Measurements from ENCODE around the gene CYP39A1.
"Not testable (repeated sequence)": the region's sequence is repeated elsewhere in the genome, so short reads cannot be mapped to it uniquely, and the experiment has no call there.

The CYP39A1 gene

GRCh38 chr6:46648108-46648507 is 4.5 kb downstream of the CYP39A1 start:
- not testable (repeated sequence) for DNase-seq

GRCh38 chr6:46645265-46645664 is 7.4 kb downstream of the CYP39A1 start:
- no peak for DNase-seq

- no peak for DNase-seq
These were observed 9.5 kb downstream of the CYP39A1 start for GRCh38 chr6:46642928-46643751.

GRCh38 chr6:46638650-46639049 is 14.0 kb downstream of the CYP39A1 start:
- DNase-seq, result no peak

GRCh38 chr6:46637933-46638332 is 14.7 kb downstream of the CYP39A1 start:
- DNase-seq, result no peak

GRCh38 chr6:46637145-46637544 is 15.5 kb downstream of the CYP39A1 start:
- DNase-seq, result no peak

- no peak for DNase-seq
These were observed 17.2 kb downstream of the CYP39A1 start for GRCh38 chr6:46635462-46635861.

- no peak for DNase-seq
These were observed 20.6 kb downstream of the CYP39A1 start for GRCh38 chr6:46632053-46632452.

GRCh38 chr6:46629691-46630090 is 22.9 kb downstream of the CYP39A1 start:
- DNase-seq, result no peak

- no peak for DNase-seq
These were observed 23.6 kb downstream of the CYP39A1 start for GRCh38 chr6:46628976-46629375.

GRCh38 chr6:46628498-46628897 is 24.1 kb downstream of the CYP39A1 start:
- DNase-seq, result no peak

GRCh38 chr6:46626976-46627375 is 25.6 kb downstream of the CYP39A1 start:
- no peak for DNase-seq

- peak; percentile 54 for DNase-seq
These were observed 26.2 kb downstream of the CYP39A1 start for GRCh38 chr6:46626228-46626909.

- DNase-seq, result no peak
These were observed 33.9 kb downstream of the CYP39A1 start for GRCh38 chr6:46618726-46619125.

GRCh38 chr6:46612645-46613044 is 40.0 kb downstream of the CYP39A1 start:
- no peak for DNase-seq

- peak; percentile 49 for DNase-seq
These were observed 41.6 kb downstream of the CYP39A1 start for GRCh38 chr6:46610862-46611553.

- DNase-seq, result peak; percentile 25
These were observed 46.3 kb downstream of the CYP39A1 start for GRCh38 chr6:46606338-46606737.

- no peak for DNase-seq
These were observed 47.4 kb downstream of the CYP39A1 start for GRCh38 chr6:46605091-46605797.

- DNase-seq, result no peak
These were observed 54.4 kb downstream of the CYP39A1 start for GRCh38 chr6:46598215-46598614.

- DNase-seq, result no peak
These were observed 59.9 kb downstream of the CYP39A1 start for GRCh38 chr6:46592740-46593139.

GRCh38 chr6:46592046-46592445 is 60.6 kb downstream of the CYP39A1 start:
- DNase-seq, result no peak

- DNase-seq, result no peak
These were observed 61.9 kb downstream of the CYP39A1 start for GRCh38 chr6:46590765-46591164.

GRCh38 chr6:46586906-46587305 is 65.7 kb downstream of the CYP39A1 start:
- DNase-seq, result no peak
